Endometrial microvascular endothelial cells (primary cell): ENCODE data around the gene AGAP1. TPM values are rescaled to one million over a fixed set of nuclear protein-coding genes. Genes with fewer than 3 reads are reported as not detected.
"Not testable (repeated sequence)": the region's sequence is repeated elsewhere in the genome, so short reads cannot be mapped to it uniquely, and the experiment has no call there.

Experiments
- in situ Hi-C: cut with HindIII; loops from 2 replicates; pipeline ENCODE4 v1.10.0; 2017; ENCODE audit warnings: low sequenced_read_pairs, low pct_unique_long_range_greater_than_20kb; ENCODE audit errors: inconsistent ontology term
- total RNA-seq: library from RNA; depleted of rRNA; stranded (reverse); fragments of >200 nt; gene quantifications from one replicate; pipeline ENCODE4 v1.2.3, GENCODE V29; 2015; ENCODE audit errors: inconsistent ontology term

The AGAP1 gene
- total RNA-seq, 1 donor from 2014 or later, result 19.4 TPM

DNA sequence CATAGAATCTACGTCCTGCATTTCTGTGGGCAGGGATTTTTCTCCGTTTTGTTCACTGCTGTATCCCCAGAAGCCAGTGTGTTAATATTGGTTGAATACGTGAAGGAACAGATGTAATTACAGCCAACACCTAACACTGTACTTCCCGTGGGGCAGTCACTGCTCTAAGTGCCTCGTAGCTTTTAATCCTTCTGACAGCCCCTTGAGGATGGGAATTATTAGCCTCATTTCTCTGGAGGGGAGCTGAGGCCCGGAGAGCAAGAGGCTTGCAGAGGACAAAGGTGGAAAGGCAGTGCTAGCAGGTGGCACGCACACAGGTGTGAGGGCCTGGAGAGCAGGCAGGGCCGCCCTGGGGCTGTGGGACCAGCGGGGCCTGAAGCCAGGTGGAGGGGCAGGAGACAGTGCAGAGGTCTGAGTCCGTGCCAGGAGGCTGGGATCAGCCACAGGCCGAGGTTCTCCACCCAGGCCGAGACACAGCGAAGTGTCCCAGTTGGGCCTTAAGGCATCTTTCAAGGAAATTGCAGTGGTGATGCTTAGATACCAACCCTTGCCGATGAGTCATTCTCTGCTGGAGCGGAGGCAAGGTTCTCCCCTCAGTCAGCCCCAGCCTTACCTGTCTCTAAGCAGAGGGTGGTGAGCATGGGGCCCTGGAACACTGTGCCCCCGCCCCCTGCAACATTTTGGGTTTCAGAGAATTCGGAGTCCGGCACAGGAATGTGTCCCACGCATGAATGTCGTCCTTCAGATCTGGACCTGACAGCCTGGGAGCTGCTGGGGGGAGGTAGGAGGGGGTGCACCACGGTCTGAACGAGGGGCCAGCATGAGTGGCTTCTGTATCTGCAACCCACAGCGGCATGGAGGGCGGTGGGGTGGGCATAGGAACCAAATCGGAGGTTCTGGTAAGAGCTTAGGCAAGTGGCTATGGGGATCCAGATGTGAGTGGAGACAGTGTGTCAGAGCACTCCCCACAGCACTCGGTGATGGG lies 551.7 kb downstream of the AGAP1 start:
- in situ Hi-C loops, result no loop called here

- in situ Hi-C loops, result no loop called here
These were observed 552.9 kb downstream of the AGAP1 start for GRCh38 chr2:236046715-236047114.

- in situ Hi-C loops, result no loop called here
These were observed 553.3 kb downstream of the AGAP1 start for GRCh38 chr2:236047176-236047575.

DNA sequence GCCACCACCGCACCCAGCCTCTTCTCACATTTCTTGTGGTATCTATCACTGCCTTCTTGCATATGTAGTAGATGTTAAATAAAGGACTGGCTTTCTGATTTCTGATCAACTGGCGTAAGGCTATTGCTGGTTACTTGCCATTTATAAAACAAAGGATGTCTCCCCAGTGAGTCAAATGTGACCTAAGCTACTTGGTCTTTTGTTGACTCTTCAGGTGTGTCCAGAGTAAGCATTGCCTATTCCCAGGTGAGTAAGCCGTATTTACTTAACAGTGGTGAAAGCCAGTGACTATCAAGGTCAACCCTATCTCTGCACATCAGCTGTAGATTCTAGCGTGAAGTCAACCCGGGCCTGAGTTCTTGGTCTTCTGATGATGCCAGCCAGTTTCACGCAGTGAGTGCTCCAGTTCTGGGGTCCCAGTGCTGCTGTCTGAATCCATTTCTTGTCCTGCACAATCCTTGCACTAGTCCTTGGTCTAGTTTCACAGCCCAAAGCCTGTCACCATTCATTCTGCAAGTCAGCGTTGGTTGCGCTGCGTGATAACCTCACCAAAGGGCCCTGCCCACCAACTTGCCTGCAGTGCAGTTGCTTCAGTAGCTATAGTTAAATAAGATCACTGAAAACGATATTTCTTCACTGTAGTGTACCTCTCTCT lies 554.2 kb downstream of the AGAP1 start:
- in situ Hi-C loops, result no loop called here

DNA sequence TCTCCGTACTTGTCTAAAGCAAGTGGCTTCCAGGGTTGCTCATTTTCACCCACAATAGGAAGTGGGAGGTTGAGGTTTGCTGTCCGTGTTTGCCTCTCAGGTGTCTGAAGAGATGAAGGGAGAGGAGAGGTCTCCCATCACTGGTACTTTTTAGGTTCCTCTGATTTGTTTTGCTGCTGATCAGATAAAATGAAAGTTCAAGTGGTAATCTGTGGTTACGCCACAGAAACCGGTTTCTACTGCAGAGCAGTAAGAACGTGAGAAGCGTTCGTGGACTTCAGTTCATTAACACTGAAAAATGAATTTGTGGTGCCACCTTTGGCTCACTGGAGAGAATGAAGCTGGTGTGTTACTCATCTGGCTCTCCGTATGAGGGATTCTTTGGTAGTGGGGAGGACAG lies 556.1 kb downstream of the AGAP1 start:
- in situ Hi-C loops, result no loop called here

DNA sequence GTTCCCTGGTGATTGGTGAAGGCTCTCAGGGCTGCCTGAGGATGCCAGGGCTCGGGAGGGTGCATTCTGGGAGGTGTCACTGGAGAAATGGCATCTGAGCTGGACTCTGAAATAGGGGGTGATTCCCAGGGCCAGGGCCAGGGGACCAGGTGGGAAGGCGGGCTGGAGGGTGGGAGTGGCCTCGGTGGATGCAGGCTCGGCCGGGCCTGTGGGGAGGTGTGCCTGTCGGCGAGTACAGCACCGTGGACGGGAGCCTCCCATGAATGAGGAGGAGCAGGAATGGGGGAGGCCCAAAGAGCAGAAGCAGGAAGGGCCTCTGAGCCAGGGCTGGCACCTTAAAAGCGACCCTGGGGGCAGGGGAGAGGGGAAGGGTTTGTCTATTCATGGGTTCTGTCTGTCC lies 557.5 kb downstream of the AGAP1 start:
- in situ Hi-C loops, result no loop called here

DNA sequence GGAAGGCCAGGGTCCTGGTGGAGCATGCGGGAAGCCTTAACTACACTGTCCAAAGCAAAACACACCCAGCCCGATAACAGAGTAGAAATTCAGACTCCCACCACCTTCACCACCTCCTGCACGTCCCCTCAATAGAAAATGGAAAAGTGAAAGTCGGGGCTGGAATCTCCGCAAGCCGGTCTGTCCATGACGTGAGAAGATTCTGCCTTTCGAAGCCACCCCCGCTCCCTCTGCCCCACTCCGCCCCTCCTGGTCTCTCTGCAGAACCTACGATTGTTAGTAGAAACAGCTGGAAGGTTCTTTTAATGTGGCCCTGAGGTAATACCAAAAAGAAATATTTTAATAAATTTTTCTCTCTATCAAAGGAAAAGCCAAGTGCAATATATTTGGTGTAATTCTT lies 558.0 kb downstream of the AGAP1 start:
- in situ Hi-C loops, result no loop called here

- in situ Hi-C loops, result no loop called here
These were observed 558.4 kb downstream of the AGAP1 start for GRCh38 chr2:236052206-236052605.

DNA sequence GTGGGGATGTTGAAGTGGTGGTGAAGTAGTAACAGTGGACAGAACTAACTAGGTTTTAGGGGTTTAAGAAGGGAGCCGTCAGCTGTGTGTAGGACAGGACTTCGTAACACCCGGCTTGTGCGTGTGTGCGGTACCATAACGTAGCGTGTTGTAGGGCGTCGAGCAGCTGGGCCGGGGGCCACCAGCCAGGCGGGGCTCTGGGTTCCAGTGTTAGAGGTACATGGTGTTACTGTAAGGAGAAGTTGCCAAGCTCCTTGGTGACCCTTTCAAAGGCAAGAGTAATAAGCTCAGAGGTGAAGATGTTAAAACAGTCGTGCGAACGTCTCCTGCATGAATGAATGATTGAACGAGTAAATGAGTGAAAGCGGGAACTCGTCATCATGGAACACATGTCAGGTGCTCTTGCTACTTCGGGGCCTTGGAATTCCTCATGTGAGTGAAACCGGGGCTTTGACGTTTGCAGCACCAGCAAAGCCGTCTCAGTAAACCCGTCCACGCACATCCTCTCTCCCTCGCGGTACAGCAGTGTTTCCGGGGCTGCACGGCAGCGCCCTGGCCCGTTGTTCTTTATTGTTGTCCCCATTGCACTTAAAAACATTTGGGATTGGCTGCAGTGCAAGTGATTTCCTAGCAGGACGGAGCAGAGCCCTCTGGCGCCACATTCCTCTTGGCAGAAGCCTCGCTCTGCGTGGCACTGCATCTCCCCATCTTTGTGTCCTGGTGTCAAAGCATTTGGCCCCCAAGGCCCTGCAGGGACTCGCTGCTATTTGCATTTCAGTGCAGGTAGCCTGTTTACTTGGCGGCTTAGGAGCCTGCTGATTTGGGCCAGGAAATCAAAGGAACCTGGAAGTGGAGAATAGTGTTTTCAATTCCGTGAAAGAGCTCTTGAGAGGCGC lies 559.3 kb downstream of the AGAP1 start:
- in situ Hi-C loops, result no loop called here

GRCh38 chr2:236054125-236054524 lies 560.3 kb downstream of the AGAP1 start:
- in situ Hi-C loops, result no loop called here

GRCh38 chr2:236054621-236055305 lies 560.9 kb downstream of the AGAP1 start:
- in situ Hi-C loops, result no loop called here

DNA sequence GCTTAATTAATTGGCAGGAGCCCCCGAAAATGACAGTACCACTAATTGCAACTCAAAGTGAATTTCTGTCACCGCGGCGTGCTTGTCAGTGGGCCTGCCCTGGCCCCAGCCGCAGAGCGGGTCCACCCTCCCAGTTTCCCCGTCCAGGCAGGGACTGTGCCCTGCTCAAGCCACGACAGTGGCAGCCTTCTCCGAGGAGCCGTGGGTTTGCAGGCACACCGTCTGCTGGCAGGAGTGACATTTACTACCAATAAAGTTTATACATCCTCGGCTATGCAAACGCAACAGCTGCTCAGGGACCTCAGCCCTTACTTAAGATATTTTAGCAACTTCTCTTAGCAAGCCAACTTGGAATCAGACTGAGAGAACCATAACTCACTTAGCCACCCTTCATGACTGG lies 561.6 kb downstream of the AGAP1 start:
- in situ Hi-C loops, result no loop called here

DNA sequence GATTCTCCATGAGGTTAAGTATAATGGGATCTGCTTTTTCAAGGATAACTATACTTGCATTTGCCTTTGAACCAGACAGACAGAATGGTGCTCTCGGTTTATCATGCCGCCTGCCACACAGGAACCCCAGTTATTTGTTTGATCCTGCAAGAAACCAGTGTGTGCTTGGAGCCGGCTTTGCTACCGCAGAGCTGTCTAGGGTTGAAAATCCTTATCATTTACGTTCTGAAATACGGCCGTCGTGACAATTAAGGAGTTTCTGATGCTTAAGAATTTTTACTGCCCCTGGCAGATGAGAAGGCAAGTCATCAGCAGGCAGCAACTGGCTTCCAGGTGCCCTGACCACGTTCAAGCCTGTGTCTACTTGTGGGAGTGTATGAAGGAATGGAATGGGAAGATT lies 562.3 kb downstream of the AGAP1 start:
- in situ Hi-C loops, result no loop called here

GRCh38 chr2:236057375-236057774 lies 563.5 kb downstream of the AGAP1 start:
- in situ Hi-C loops, result no loop called here

- in situ Hi-C loops, result no loop called here
These were observed 567.7 kb downstream of the AGAP1 start for GRCh38 chr2:236061497-236061896.

DNA sequence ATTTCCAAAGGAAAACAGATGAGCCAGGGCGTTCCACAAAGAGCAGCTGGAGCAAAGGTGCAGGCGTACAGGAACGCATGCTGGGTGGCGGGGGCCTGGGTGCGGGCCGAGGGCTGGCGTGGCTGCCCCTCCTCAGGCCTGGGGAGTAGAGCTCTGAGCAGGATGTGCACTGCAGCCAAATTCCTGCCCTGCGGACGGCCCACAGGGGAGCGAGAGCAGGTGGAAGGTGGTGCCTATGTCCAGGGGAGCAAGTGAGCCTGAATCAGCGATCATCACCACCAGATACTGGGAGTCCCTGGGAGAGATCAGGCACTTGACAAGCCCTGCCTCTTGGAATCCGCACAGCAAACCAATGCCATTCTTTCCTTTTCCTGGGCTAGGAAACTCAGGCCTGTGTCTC lies 568.1 kb downstream of the AGAP1 start:
- in situ Hi-C loops, result no loop called here

GRCh38 chr2:236062806-236063205 lies 569.0 kb downstream of the AGAP1 start:
- in situ Hi-C loops, result not testable (repeated sequence)

- in situ Hi-C loops, result no loop called here
These were observed 570.2 kb downstream of the AGAP1 start for GRCh38 chr2:236063994-236064393.
